ENCODE data around the gene SHC3. TPM values are rescaled to one million over a fixed set of nuclear protein-coding genes. Genes with fewer than 3 reads are reported as not detected.
"Not testable (repeated sequence)": the region's sequence is repeated elsewhere in the genome, so short reads cannot be mapped to it uniquely, and the experiment has no call there.

Gene SHC3
- total RNA-seq, 1 experiment from 2014 or later, result 1.8 TPM

DNA sequence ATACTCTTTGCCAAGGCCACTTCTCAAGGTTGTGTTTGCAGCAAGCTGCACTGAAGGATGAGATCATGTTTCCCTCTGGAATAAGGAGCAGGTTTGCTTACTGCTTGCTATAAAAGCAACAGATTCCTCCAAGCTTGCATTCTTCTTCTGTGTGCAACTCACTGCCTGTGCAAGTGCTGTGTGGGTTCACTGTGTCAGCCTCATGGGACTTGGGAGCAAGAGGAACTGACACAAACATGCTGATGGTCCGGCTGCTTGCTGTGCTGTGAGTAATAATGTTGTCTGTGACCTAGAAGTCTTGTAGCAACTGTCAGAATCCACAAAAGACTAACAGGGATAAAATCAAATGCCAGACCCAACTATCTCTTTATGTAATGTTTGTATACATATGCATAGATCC, 33.6 kb upstream of the SHC3 start:
- no peak overlapping the region for H3K56ac ChIP-seq (ENCODE audit: insufficient read length, low read depth, low read length)
- H3K36me3 Mint-ChIP-seq (ENCODE audit: insufficient read depth in 1 of 3, low read depth in 3 of 3), result peaks cover 6 to 10% (median 9%) of the 10 kb centered on the region in 3 experiments; a peak in 6 of 7 replicates
- H3K27me3 Mint-ChIP-seq (ENCODE audit: low read depth), result no peaks in the 10 kb centered on the region; the same call in 1 of the 2 replicates
- H3K79me2 ChIP-seq (ENCODE audit: insufficient read depth, low read length), result no peaks in the 10 kb centered on the region
- H3K9ac ChIP-seq (ENCODE audit: extremely low read depth, insufficient read length, low read length), result no peak overlapping the region
- no peak overlapping the region for H4K8ac ChIP-seq (replicated peaks; ENCODE audit: insufficient read length, low read depth, low read length)
- no peak overlapping the region for H3K4me2 ChIP-seq (ENCODE audit: insufficient read depth, insufficient read length, low read length)
- no peaks in the 10 kb centered on the region for H3K27me3 ChIP-seq (ENCODE audit: insufficient read depth, low read length)
- no peak overlapping the region for H4K5ac ChIP-seq (ENCODE audit: insufficient read length, low read depth, low read length)
- no peak overlapping the region for H2BK5ac ChIP-seq (ENCODE audit: insufficient read length, low read length)
- H3T11ph ChIP-seq (ENCODE audit: low read length), result no peak overlapping the region
- H3K9me3 Mint-ChIP-seq, result peaks cover 11 to 17% of the 10 kb centered on the region in 2 experiments
- H2BK20ac ChIP-seq (ENCODE audit: low read depth, low read length, poor library complexity, severe bottlenecking), result no peak overlapping the region
- no peak overlapping the region for H2BK15ac ChIP-seq (ENCODE audit: low read depth, low read length)
- H3K79me1 ChIP-seq (ENCODE audit: insufficient read depth, low read depth, low read length, poor library complexity, severe bottlenecking), result no peaks in the 10 kb centered on the region
- no peak overlapping the region for H3K27ac ChIP-seq (ENCODE audit: insufficient read length, low read depth, low read length)
- H3K9me3 ChIP-seq (ENCODE audit: control insufficient read depth, low read depth, low read length), result no peaks in the 10 kb centered on the region
- TF ChIP-seq, protein P1, sequence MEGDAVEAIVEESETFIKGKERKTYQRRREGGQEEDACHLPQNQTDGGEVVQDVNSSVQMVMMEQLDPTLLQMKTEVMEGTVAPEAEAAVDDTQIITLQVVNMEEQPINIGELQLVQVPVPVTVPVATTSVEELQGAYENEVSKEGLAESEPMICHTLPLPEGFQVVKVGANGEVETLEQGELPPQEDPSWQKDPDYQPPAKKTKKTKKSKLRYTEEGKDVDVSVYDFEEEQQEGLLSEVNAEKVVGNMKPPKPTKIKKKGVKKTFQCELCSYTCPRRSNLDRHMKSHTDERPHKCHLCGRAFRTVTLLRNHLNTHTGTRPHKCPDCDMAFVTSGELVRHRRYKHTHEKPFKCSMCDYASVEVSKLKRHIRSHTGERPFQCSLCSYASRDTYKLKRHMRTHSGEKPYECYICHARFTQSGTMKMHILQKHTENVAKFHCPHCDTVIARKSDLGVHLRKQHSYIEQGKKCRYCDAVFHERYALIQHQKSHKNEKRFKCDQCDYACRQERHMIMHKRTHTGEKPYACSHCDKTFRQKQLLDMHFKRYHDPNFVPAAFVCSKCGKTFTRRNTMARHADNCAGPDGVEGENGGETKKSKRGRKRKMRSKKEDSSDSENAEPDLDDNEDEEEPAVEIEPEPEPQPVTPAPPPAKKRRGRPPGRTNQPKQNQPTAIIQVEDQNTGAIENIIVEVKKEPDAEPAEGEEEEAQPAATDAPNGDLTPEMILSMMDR (conservative IDR thresholded peaks at IDR 0.05), result no peak
- no peak overlapping the region for H4K91ac ChIP-seq (ENCODE audit: insufficient read length, low read depth, low read length)
- no peak overlapping the region for H3K18ac ChIP-seq (ENCODE audit: insufficient read length, low read depth, low read length)
- DNase-seq, result no peak
- no peaks in the 10 kb centered on the region for H4K20me1 ChIP-seq (ENCODE audit: control insufficient read depth, insufficient read depth, insufficient read length)
- no peak overlapping the region for H3K14ac ChIP-seq (ENCODE audit: insufficient read depth, low read length)
- H3K4me1 Mint-ChIP-seq, result peaks cover 0 to 6% of the 10 kb centered on the region in 2 experiments; a peak in 3 of 4 replicates
- H3K23me2 ChIP-seq (ENCODE audit: insufficient read length, low read depth, low read length, poor library complexity, severe bottlenecking), result no peaks in the 10 kb centered on the region
- no peak overlapping the region for H2BK12ac ChIP-seq (ENCODE audit: insufficient read length, low read depth, low read length)
- H3K4me3 Mint-ChIP-seq, result no peak overlapping the region
- no peak overlapping the region for H2BK120ac ChIP-seq (ENCODE audit: low read depth, low read length, poor library complexity, severe bottlenecking)
- H3K4ac ChIP-seq (ENCODE audit: low read depth, low read length), result no peak overlapping the region
- no peak overlapping the region for H2AK5ac ChIP-seq (ENCODE audit: insufficient read length, low read length)
- H3K4me1 ChIP-seq (ENCODE audit: insufficient read depth, low read length), result no peaks in the 10 kb centered on the region
- no peak overlapping the region for H2AFZ ChIP-seq (ENCODE audit: low read length)
- H3K23ac ChIP-seq (ENCODE audit: insufficient read length, low read depth, low read length), result no peak overlapping the region
- WGBS (ENCODE audit: extremely low coverage, insufficient read length, low lambda C conversion rate), result no CpG with 5 or more reads among the region's 1 CpG
- H3K27ac Mint-ChIP-seq, result no peak overlapping the region

DNA sequence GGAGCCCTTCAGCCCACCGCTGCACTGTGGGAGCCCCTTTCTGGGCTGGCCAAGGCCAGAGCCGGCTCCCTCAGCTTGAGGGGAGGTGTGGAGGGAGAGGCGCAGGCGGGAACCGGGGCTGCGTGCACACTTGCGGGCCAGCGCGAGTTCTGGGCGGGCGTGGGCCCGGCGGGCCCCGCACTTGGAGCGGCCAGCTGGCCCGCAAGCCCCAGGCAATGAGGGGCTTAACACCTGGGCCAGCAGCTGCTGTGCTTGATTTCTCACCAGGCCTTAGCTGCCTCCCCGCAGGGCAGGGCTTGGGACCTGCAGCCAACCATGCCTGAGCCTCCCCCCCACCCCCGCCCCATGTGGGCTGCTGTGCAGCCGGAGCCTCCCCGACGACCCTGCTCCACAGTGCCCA, 30.7 kb upstream of the SHC3 start:
- H3K9me3 Mint-ChIP-seq, result peaks cover 11 to 14% of the 10 kb centered on the region in 2 experiments
- not testable (repeated sequence) for H4K8ac ChIP-seq (replicated peaks; ENCODE audit: insufficient read length, low read depth, low read length); H3K4me3 Mint-ChIP-seq; H3T11ph ChIP-seq (ENCODE audit: low read length); H3K9me3 ChIP-seq (ENCODE audit: control insufficient read depth, low read depth, low read length); H3K27me3 ChIP-seq (ENCODE audit: insufficient read depth, low read length); H3K56ac ChIP-seq (ENCODE audit: insufficient read length, low read depth, low read length); H4K20me1 ChIP-seq (ENCODE audit: control insufficient read depth, insufficient read depth, insufficient read length); H4K91ac ChIP-seq (ENCODE audit: insufficient read length, low read depth, low read length); H2BK5ac ChIP-seq (ENCODE audit: insufficient read length, low read length); H3K27me3 Mint-ChIP-seq (ENCODE audit: low read depth); H2BK120ac ChIP-seq (ENCODE audit: low read depth, low read length, poor library complexity, severe bottlenecking); H3K23ac ChIP-seq (ENCODE audit: insufficient read length, low read depth, low read length); H3K23me2 ChIP-seq (ENCODE audit: insufficient read length, low read depth, low read length, poor library complexity, severe bottlenecking); H2BK20ac ChIP-seq (ENCODE audit: low read depth, low read length, poor library complexity, severe bottlenecking); H2BK12ac ChIP-seq (ENCODE audit: insufficient read length, low read depth, low read length); H3K14ac ChIP-seq (ENCODE audit: insufficient read depth, low read length); H3K9ac ChIP-seq (ENCODE audit: extremely low read depth, insufficient read length, low read length); H3K18ac ChIP-seq (ENCODE audit: insufficient read length, low read depth, low read length); H3K27ac ChIP-seq (ENCODE audit: insufficient read length, low read depth, low read length); H3K79me1 ChIP-seq (ENCODE audit: insufficient read depth, low read depth, low read length, poor library complexity, severe bottlenecking); H3K4me1 ChIP-seq (ENCODE audit: insufficient read depth, low read length); H2BK15ac ChIP-seq (ENCODE audit: low read depth, low read length); H3K27ac Mint-ChIP-seq; H2AFZ ChIP-seq (ENCODE audit: low read length); H3K79me2 ChIP-seq (ENCODE audit: insufficient read depth, low read length); H3K4me1 Mint-ChIP-seq; H3K4me2 ChIP-seq (ENCODE audit: insufficient read depth, insufficient read length, low read length); DNase-seq; H3K4ac ChIP-seq (ENCODE audit: low read depth, low read length); H4K5ac ChIP-seq (ENCODE audit: insufficient read length, low read depth, low read length); H2AK5ac ChIP-seq (ENCODE audit: insufficient read length, low read length)
- H3K36me3 Mint-ChIP-seq (ENCODE audit: insufficient read depth in 1 of 3, low read depth in 3 of 3), result peaks cover 6 to 10% (median 9%) of the 10 kb centered on the region in 3 experiments; a peak in 6 of 7 replicates
- WGBS (ENCODE audit: extremely low coverage, insufficient read length, low lambda C conversion rate), result no CpG with 5 or more reads among the region's 21 CpGs

All from H9 (cell line).